Aorta (tissue), 5 donors: ENCODE measurements around the gene SS18L1. TPM values are rescaled to one million over a fixed set of nuclear protein-coding genes. Genes with fewer than 3 reads are reported as not detected.

Experiments used
- ATAC-seq: fragments of 200-7000 bp; cut with Tn5 transposase; one replicate; pipeline ENCODE4 v1.9.1; 2022; ENCODE audit warnings: moderate library complexity; ENCODE audit not compliant: low FRiP score
- DNase-seq, 2 donors: peaks; one replicate each; pipeline ENCODE4 v3.0.0-alpha.2; 2020
- H3K27ac ChIP-seq, 2 donors: one replicate each; pipeline ENCODE4 v1.5.1; 2013; ENCODE audit warnings: low read length in 2 of 2, mild to moderate bottlenecking in 2 of 2, moderate library complexity in 2 of 2, control low read depth in 1 of 2, inconsistent platforms in 1 of 2, low read depth in 1 of 2
- H3K27me3 ChIP-seq, 2 donors: one replicate each; pipeline ENCODE4 v1.6.1; 2013; ENCODE audit warnings: control low read depth in 1 of 2, low read length in 1 of 2, mild to moderate bottlenecking in 1 of 2, moderate library complexity in 1 of 2; ENCODE audit not compliant: insufficient read depth in 2 of 2, control insufficient read depth in 1 of 2
- H3K36me3 ChIP-seq, 2 donors: one replicate each; pipeline ENCODE4 v1.6.1; 2013; ENCODE audit warnings: control low read depth in 1 of 2, low read length in 1 of 2, mild to moderate bottlenecking in 1 of 2; ENCODE audit not compliant: insufficient read depth in 2 of 2, control insufficient read depth in 1 of 2
- H3K4me1 ChIP-seq, 2 donors: one replicate each; pipeline ENCODE4 v1.6.1; 2013; ENCODE audit warnings: low read length in 2 of 2, control low read depth in 1 of 2, mild to moderate bottlenecking in 1 of 2, moderate library complexity in 1 of 2; ENCODE audit not compliant: insufficient read depth in 2 of 2, control insufficient read depth in 1 of 2
- H3K4me3 ChIP-seq, 2 donors: one replicate each; pipeline ENCODE4 v1.5.1; 2013; ENCODE audit warnings: low read length in 2 of 2, control low read depth in 1 of 2, mild to moderate bottlenecking in 1 of 2
- H3K9me3 ChIP-seq: one replicate; pipeline ENCODE4 v1.6.1; 2013; ENCODE audit warnings: mild to moderate bottlenecking, low read length; ENCODE audit not compliant: control insufficient read depth
- WGBS, 2 donors: extraction: QIAGEN DNeasy Blood & Tissue Kit; methylation state at CpG; one replicate each; pipeline ENCODE4 v1.1.7; 2013; 5-methylcytosine and 5-hydroxymethylcytosine counted together
- intact Hi-C, 2 donors: fragments of 100-400 bp; cut with DNase I; formaldehyde crosslinking; loops; one replicate each; pipeline versions ENCODE4 v1.14.2 to v1.15.0; 2022
- polyA plus RNA-seq, 2 donors: library from polyadenylated mRNA; stranded (reverse); fragments of 200-250 nt; gene quantifications; one replicate each; pipeline ENCODE4 v1.2.3, GENCODE V29; 2013
- total RNA-seq, 2 donors: library from RNA; stranded (reverse); fragmentation: NEBNext Ultra II Directional; extraction: Animal tissue kit (Norgen Biotek cat#: 25700); gene quantifications; one replicate each; pipeline ENCODE4 v1.2.1, GENCODE V29; 2021
- donor health status: healthy with polysubstance abuse.
- donor health status: Bipolar disorder and iron deficiency.
- donor health status: DM: no; HTN: no; CAD: no.
- donor health status: DM: no; HTN: no; CAD: no.
- donor health status: DM: yes; HTN: yes; CAD: no.

Gene SS18L1
- total and polyA plus RNA-seq, 4 donors: 4.9 to 19.1 (median 11.1) TPM

DNA sequence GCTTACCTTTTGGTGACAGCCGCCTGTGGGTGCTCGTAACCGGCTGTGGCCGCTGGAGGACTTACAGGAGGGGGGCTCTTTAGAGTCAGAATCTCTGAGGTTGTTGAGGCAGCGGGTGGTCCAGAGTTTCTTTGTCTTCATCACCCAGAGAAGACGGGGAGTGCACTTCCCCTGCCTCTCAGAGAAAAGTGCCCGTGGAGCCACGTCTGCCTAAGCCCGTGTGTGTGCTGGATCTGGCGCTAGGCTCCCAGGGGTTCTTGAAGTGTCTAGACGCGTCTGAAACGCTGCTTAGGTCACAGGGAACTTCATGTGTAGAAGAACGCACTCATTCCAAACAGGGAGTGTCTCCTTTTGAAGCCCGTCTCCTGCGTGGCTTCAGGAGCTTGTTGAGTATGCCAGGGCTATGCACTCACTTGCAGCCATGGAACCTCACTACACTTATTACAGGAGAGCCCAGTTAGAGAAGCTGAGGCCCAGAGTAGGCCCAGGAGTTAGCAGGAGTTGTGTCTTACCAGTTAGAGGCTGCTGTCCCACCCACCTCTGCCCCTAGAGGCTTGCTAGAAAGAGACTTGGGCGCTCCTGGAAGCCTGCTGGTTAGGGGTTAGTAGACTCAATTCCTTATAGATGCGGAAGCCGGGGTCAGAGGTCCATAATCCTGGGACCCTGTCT, 20.0 kb upstream of the SS18L1 start:
- ATAC-seq (no peak), DNase-seq (no peak)
- H3K9me3 ChIP-seq: no peaks in the 10 kb centered on the region
- H3K36me3 ChIP-seq: peaks cover 0 to 8% of the 10 kb centered on the region in 2 donors
- peak overlapping the region; percentile 85 to 87 for H3K4me3 ChIP-seq
- WGBS, 2 donors: 17% methylated on average over 19 of the region's 19 CpGs
- intact Hi-C loops: loop anchor here in 1 of 2 donors (5.0 kb wide), 1 partner anchor 101 kb away; no protein-coding TSS in a partner anchor
- H3K27ac ChIP-seq: peak overlapping the region in 1 of 2 donors; percentile 42
- H3K4me1 ChIP-seq: peaks cover 0 to 2% of the 10 kb centered on the region in 2 donors
- H3K27me3 ChIP-seq: no peaks in the 10 kb centered on the region

DNA sequence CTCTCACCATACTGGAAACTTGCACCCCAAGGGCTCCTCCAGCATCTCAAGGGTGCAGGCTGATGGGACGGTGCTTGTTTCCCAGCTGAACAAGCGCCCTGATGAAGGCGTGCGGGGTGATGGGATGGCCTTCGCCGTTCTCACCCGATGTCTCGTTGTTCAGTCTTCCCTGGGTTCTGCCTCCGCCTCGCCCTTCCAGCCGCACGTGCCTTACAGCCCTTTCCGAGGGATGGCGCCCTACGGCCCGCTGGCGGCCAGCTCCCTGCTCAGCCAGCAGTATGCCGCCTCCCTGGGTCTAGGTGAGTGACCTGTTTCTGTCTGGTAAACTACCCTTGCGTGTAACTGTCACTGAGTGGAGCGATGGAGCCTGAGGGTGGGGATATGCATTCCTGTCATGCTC, 17.4 kb upstream of the SS18L1 start:
- H3K4me3 ChIP-seq: no peak overlapping the region
- 92 to 94% methylated on average over 20 of the region's 20 CpGs for WGBS, 2 donors
- no peak for ATAC-seq
- no peak overlapping the region for H3K27ac ChIP-seq
- peaks cover 0 to 2% of the 10 kb centered on the region in 2 donors for H3K4me1 ChIP-seq
- no peak for DNase-seq
- no peaks in the 10 kb centered on the region for H3K9me3 ChIP-seq
- intact Hi-C loops: no loop called here
- no peaks in the 10 kb centered on the region for H3K27me3 ChIP-seq
- peaks cover 0 to 14% of the 10 kb centered on the region in 2 donors for H3K36me3 ChIP-seq

DNA sequence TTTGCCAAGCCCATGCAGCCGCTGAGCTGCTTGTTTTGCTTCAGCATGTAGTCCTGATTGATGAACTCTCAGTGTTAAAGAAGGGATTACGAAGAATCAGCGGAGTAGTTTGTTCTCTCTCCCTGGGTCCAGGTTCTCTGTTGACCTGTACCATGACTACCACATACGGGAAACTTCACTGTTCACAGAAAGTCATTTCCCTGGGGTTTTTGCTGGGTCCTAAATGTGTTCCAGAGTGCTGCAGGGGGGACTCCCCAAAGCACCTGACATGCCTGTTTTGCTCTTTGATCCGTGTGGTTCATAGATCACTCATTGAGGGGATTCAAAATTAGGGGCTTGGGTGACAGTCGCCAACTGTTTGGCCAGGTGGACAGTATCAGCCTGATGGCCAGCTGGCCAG, 15.8 kb upstream of the SS18L1 start:
- Histone ChIP-seq H3K36me3 (peaks cover 0 to 21% of the 10 kb centered on the region in 2 donors), H3K27ac (no peak overlapping the region), H3K4me1 (peaks cover 0 to 2% of the 10 kb centered on the region in 2 donors), H3K27me3 (no peaks in the 10 kb centered on the region), H3K4me3 (no peak overlapping the region), H3K9me3 (no peaks in the 10 kb centered on the region)
- WGBS, 2 donors: 82 to 83% methylated on average over 6 of the region's 6 CpGs
- no peak for ATAC-seq
- intact Hi-C loops: no loop called here
- DNase-seq: no peak

DNA sequence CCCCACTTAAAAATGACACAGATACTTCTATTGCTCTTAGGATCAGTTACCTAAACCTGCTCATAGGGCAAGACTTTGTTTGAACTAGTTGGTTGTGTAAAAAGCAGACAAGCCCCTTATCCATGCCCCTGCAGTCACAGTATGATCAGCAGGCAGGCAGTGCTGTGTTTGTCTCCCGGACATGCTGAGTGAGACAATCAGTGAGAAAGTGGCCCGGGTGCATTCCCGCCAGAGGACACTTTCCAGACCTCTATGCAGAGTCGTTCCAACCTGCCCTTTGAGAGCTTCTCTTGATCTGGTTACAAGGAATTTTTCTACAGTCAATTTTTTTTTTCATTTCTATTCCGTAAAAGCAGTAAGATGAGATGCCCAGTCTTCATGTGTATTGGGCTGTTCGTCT, 15.1 kb upstream of the SS18L1 start:
- intact Hi-C loops: no loop called here
- no peaks in the 10 kb centered on the region for H3K27me3 ChIP-seq
- ATAC-seq (no peak), DNase-seq (no peak)
- no peak overlapping the region for H3K4me3 ChIP-seq
- H3K9me3 ChIP-seq: no peaks in the 10 kb centered on the region
- H3K36me3 ChIP-seq: peaks cover 0 to 21% of the 10 kb centered on the region in 2 donors
- 85 to 86% methylated on average over 6 of the region's 6 CpGs for WGBS, 2 donors
- H3K4me1 ChIP-seq: peaks cover 0 to 2% of the 10 kb centered on the region in 2 donors
- H3K27ac ChIP-seq: no peak overlapping the region

DNA sequence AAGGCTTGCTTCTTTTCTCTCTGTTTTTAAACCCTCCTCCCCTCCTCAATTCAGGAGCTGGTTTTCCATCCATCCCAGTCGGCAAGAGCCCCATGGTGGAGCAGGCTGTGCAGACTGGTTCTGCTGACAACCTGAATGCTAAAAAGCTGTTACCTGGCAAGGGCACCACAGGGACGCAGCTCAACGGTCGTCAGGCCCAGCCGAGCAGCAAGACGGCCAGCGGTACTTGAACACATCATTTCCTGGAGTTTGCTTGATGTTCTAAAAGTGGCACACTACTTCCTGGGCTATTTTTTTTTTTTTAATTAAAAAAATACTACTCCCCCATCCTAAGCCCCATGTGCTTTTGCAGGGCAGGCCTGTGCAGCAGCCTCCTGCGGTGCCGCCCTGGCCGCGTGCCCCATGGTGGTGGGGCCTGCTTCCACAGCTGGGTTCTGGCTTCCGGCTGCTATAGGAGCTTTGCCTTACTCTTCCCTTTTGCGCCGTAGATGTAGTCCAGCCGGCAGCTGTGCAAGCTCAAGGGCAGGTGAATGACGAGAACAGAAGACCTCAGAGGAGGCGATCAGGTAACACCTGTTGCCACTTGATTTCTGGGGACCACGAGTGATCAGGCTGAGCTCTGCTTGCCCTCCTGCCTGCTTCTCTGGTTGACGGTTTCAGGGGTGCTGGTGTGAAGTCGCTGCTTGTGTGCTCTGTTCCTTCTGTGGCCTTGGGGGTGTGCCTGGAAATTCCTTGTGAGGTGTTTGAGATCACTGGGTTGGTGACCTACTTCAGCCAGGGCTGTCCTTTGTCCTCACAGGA, 13.6 kb upstream of the SS18L1 start:
- Histone ChIP-seq H3K36me3 (peaks cover 0 to 25% of the 10 kb centered on the region in 2 donors), H3K4me3 (no peak overlapping the region), H3K4me1 (no peaks in the 10 kb centered on the region), H3K9me3 (no peaks in the 10 kb centered on the region), H3K27ac (no peak overlapping the region), H3K27me3 (no peaks in the 10 kb centered on the region)
- WGBS, 2 donors: 85 to 87% methylated on average over 20 of the region's 20 CpGs
- intact Hi-C loops: no loop called here
- ATAC-seq: no peak
- DNase-seq: no peak

DNA sequence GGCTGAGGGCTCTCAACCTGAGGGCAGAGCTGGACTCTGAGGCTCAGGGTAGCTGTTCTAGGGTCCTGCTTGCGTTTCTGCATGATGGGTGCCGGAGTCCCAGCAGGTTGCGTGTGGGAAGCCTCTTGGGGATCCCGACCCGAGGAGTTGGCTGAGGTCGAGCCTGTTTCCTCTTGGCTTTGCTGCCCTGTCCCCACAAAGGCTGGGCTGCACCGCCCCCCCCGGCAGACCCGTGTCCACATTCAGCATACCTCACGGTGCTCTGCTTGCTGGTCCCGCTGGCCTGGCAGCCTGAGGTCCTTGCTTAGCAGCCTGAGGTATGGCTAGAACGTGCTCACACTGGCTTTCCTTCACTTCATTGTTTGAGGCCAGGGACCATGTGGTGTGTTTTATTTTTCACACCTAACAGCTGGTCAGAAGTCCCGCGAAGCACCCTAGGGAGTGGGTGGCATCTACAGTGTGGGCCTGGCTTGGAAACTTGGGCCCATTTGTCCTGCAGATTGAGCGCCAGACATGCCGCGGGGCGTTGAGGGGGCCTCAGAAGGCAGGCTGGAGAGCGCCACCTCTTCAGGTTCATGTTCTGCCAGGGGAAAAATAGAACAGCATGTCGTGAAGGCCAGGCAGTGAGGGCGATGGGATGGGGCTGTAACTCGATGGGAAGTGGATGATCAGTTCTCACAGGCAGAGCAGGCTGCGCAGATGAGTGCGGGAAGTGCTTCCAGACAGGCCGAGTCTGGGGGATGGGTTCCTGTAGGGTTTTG, 11.8 kb upstream of the SS18L1 start:
- H3K27me3 ChIP-seq: no peaks in the 10 kb centered on the region
- peaks cover 0 to 19% of the 10 kb centered on the region in 2 donors for H3K36me3 ChIP-seq
- WGBS, 2 donors: 88 to 89% methylated on average over 25 of the region's 25 CpGs
- no peaks in the 10 kb centered on the region for H3K9me3 ChIP-seq
- DNase-seq: no peak
- no peak for ATAC-seq
- no peak overlapping the region for H3K27ac ChIP-seq
- no peaks in the 10 kb centered on the region for H3K4me1 ChIP-seq
- H3K4me3 ChIP-seq: no peak overlapping the region
- intact Hi-C loops: no loop called here

DNA sequence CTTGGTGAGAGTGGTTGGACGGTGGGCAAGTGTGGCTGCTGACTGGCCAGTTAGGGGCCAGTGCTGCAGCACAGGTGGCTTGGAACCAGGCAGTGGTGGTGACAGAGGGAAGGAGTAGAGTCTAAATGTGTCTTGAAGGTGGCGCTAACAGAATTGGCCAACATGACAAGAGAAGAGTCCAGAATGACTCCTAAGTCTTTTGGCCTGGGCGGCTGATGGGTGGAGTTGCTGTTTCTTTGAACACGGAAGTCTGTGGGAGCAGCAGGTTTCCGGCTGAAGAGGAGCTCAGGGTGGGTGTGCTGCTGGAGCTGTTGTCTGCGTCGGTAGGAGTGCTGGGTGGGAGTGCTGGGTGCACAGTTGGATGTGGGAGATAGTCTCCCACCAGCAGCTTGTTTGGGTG, 11.1 kb upstream of the SS18L1 start:
- H3K9me3 ChIP-seq: no peaks in the 10 kb centered on the region
- no peak for ATAC-seq
- no peak for DNase-seq
- H3K4me3 ChIP-seq: no peak overlapping the region
- no peaks in the 10 kb centered on the region for H3K4me1 ChIP-seq
- no peak overlapping the region for H3K27ac ChIP-seq
- no peaks in the 10 kb centered on the region for H3K27me3 ChIP-seq
- whole genome bisulfite sequencing, 2 donors: 85 to 89% methylated on average over 7 of the region's 7 CpGs
- peaks cover 0 to 19% of the 10 kb centered on the region in 2 donors for H3K36me3 ChIP-seq
- intact Hi-C loops: no loop called here

DNA sequence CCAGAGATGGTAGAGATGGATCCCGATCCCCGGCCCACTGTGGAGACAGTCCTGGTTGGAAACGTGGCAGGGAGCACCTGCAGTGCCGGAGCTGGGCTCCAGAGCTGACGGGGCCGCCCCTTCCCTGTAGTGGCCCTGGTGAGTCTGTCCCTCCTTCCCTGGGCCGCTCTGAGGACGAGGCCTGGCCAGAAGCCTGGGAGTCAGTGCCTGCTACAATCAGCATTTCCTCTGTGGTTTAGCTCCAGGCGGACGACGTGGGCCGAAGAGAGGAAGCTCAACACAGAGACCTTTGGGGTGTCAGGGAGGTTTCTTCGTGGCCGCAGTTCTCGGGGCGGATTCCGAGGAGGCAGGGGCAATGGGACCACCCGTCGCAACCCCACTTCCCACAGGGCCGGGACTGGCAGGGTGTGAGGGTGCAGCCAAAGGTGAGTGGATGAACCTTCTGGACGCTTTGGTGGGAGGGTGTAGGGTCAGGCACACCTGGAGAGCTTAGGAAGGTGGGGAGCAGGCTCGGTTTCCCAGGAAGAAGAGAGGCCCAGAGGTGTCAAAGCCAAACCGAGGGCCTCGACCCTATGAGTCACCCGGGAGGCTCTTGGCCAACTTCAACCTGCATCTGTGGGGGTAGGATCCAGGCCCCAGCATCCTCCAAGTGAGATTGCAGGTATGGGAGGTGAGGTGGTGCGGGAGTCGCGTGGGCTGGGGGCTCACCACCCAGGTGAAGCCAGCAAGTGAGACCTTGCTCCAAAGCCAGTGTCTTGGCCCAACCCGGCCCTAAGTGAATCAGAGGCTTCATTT, 10.3 kb upstream of the SS18L1 start:
- no peaks in the 10 kb centered on the region for H3K27me3 ChIP-seq
- intact Hi-C loops: no loop called here
- DNase-seq (peak in 1 of 2 donors; percentile 83), ATAC-seq (no peak)
- no peak overlapping the region for H3K4me3 ChIP-seq
- no peak overlapping the region for H3K27ac ChIP-seq
- H3K9me3 ChIP-seq: no peaks in the 10 kb centered on the region
- H3K36me3 ChIP-seq: peaks cover 0 to 24% of the 10 kb centered on the region in 2 donors
- WGBS, 2 donors: 76 to 81% methylated on average over 29 of the region's 29 CpGs
- H3K4me1 ChIP-seq: no peaks in the 10 kb centered on the region
